Adrenal gland (tissue), 19 donors: ENCODE results near the gene FAM200C. TPM values are rescaled to one million over a fixed set of nuclear protein-coding genes. Genes with fewer than 3 reads are reported as not detected.

Experiments used
- DNase-seq, 7 donors: peaks; one replicate each; pipeline ENCODE4 v3.0.0-alpha.2; 2019 to 2020
- H3K27ac ChIP-seq, 5 donors: fragments of 200-600 bp; sonication (generic) in 4 of 5; 1 replicate in 3 of 5; 2 replicates in 2 of 5; pipeline versions ENCODE4 v1.5.1 to v1.8.0; 2016 to 2020; ENCODE audit warnings: mild to moderate bottlenecking in 1 of 5
- H3K27me3 ChIP-seq: fragments of 200-600 bp; 2 replicates; pipeline ENCODE4 v1.8.0; 2021
- H3K36me3 ChIP-seq, 2 donors: fragments of 200-600 bp; replicated peaks in 1 of 2; 1 replicate in 1 of 2; 2 replicates in 1 of 2; pipeline versions ENCODE4 v1.5.1 to v1.8.0; 2018 to 2022
- H3K4me1 ChIP-seq, 2 donors: fragments of 200-600 bp; replicated peaks in 1 of 2; 1 replicate in 1 of 2; 2 replicates in 1 of 2; pipeline versions ENCODE4 v1.5.1 to v1.8.0; 2018 to 2021
- H3K4me3 ChIP-seq, 4 donors: fragments of 200-600 bp; sonication (generic) in 3 of 4; one replicate each; pipeline ENCODE4 v1.5.1; 2016 to 2018
- H3K9me3 ChIP-seq, 3 donors: fragments of 200-600 bp; sonication (generic) in 1 of 3; replicated peaks in 1 of 3; 1 replicate in 2 of 3; 2 replicates in 1 of 3; pipeline versions ENCODE4 v1.5.1 to v1.8.0; 2016 to 2021
- POLR2A ChIP-seq, 2 donors: fragments of 450-650 bp; IDR thresholded peaks; one replicate each; pipeline ENCODE4 v1.6.1; 2017; ENCODE audit warnings: antibody characterized with exemption in 2 of 2, mild to moderate bottlenecking in 2 of 2, moderate library complexity in 1 of 2
- WGBS, 4 donors: extraction: QIAGEN DNeasy Blood & Tissue Kit in 2 of 4; methylation state at CpG; one replicate each; pipeline versions ENCODE4 v1.1.5 to v1.1.7; 2013 to 2017; 5-methylcytosine and 5-hydroxymethylcytosine counted together
- intact Hi-C, 2 donors: fragments of 100-400 bp; cut with DNase I; formaldehyde crosslinking; loops; one replicate each; pipeline versions ENCODE4 v1.14.1 to v1.15.0; 2022 to 2023
- long read RNA-seq, 10 donors: library from polyadenylated mRNA in 3 of 10; unstranded in 2 of 10; stranded (forward) in 1 of 10; transcript quantifications; one replicate each; pipeline ENCODE4 v2.0.0 and lab custom pipeline, GENCODE V29; 2021 to 2026
- polyA plus RNA-seq, 3 donors: library from polyadenylated mRNA; stranded (reverse); fragments of 200-250 nt in 2 of 3; fragments of 350-450 nt in 1 of 3; fragmentation: Illumina TruSeq in 1 of 3; extraction: RNeasy Lipid Tissue Mini Kit (QIAGEN cat#74804) in 1 of 3; gene quantifications; one replicate each; pipeline ENCODE4 v1.2.3, GENCODE V29; 2013 to 2014
- total RNA-seq, 9 donors: library from RNA; depleted of rRNA in 4 of 9; stranded (reverse); fragments of >200 nt in 4 of 9; fragments of 120-200 nt in 1 of 9; fragmentation: NEBNext Ultra II Directional in 1 of 9; extraction: Animal tissue kit (Norgen Biotek cat#: 25700) in 1 of 9; gene quantifications; one replicate each; pipeline versions ENCODE4 v1.1.0 to v1.2.4, GENCODE V29; 2013 to 2023
- TF ChIP-seq, protein P1 (sequence below), 6 experiments: fragments of 450-650 bp in 4 of 6; fragments of 200-600 bp in 2 of 6; sonication (generic) in 1 of 6; IDR thresholded peaks; 1 replicate in 5 of 6; 2 replicates in 1 of 6; pipeline versions ENCODE4 v1.5.1 to v1.8.0; 2016 to 2021; ENCODE audit warnings: antibody characterized with exemption in 6 of 6, mild to moderate bottlenecking in 2 of 6, moderate library complexity in 1 of 6
- donor health status: healthy with polysubstance abuse.
- donor health status: Bipolar disorder and iron deficiency.
- donor health status: DM: yes; HTN: yes; CAD: no.
- donor health status: DM: no; HTN: no; CAD: no.
- donor health status: DM: no; HTN: no; CAD: no.
- donor health status: DM: yes; HTN: yes; CAD: no.

FAM200C gene
- total RNA-seq (1 to 10 TPM in 8 of 9 donors, under 1 TPM in 1; 0.42 to 9.0 (median 5.1) TPM), polyA plus RNA-seq (1 to 10 TPM; 3.2 to 6.8 (median 6.2) TPM)
- long read RNA-seq, donor 1, partial matches to known transcripts = 0 of 3 reads
- long read RNA-seq, donor 1, other reads (novel, unspliced or antisense) = 0 of 3 reads
- long read RNA-seq, donor 2, partial matches to known transcripts = 0 of 2 reads
- long read RNA-seq, donor 2, other reads (novel, unspliced or antisense) = 0 of 2 reads
- long read RNA-seq, donor 3, transcript ZBED8-201 (2 exons, 2,851 nt) = major isoform, 5 of 5 reads
- long read RNA-seq, donor 3, partial matches to known transcripts = 0 of 5 reads
- long read RNA-seq, donor 3, other reads (novel, unspliced or antisense) = 0 of 5 reads
- long read RNA-seq, donor 4, partial matches to known transcripts = 0 of 3 reads
- long read RNA-seq, donor 4, other reads (novel, unspliced or antisense) = 0 of 3 reads
- long read RNA-seq, donor 5, transcript ZBED8-201 (2 exons, 2,851 nt) = major isoform, 18 of 21 reads
- long read RNA-seq, donor 5, partial matches to known transcripts = 0 of 21 reads
- long read RNA-seq, donor 5, other reads (novel, unspliced or antisense) = 0 of 21 reads
- long read RNA-seq, donor 6, partial matches to known transcripts = 0 of 7 reads
- long read RNA-seq, donor 6, other reads (novel, unspliced or antisense) = 4 of 7 reads
- long read RNA-seq, donor 7 = 0 reads
- long read RNA-seq, donor 8, partial matches to known transcripts = 0 of 2 reads
- long read RNA-seq, donor 8, other reads (novel, unspliced or antisense) = 0 of 2 reads
- long read RNA-seq, donor 9, partial matches to known transcripts = 0 of 1 reads
- long read RNA-seq, donor 9, other reads (novel, unspliced or antisense) = 0 of 1 reads
- long read RNA-seq, donor 10, partial matches to known transcripts = 6 of 9 reads
- long read RNA-seq, donor 10, other reads (novel, unspliced or antisense) = 0 of 9 reads

GRCh38 chr5:160399402-160400353 is at the start of gene FAM200C:
TSS of gene FAM200C (minus strand) at chr5:160400054. CDS start at chr5:160395490, 4,564 bp downstream.
- intact Hi-C loops = no loop called here
- peak within 1 kb of the TSS; percentile 51 to 82 (median 72) for H3K4me3 ChIP-seq
- no peaks in the 10 kb centered on the region for H3K9me3 ChIP-seq
- H3K27me3 ChIP-seq = no peaks in the 10 kb centered on the region
- 0 to 2% (median 1%) methylated on average over 16 to 41 of the region's 41 CpGs for WGBS, 4 donors
- TF ChIP-seq, protein P1, sequence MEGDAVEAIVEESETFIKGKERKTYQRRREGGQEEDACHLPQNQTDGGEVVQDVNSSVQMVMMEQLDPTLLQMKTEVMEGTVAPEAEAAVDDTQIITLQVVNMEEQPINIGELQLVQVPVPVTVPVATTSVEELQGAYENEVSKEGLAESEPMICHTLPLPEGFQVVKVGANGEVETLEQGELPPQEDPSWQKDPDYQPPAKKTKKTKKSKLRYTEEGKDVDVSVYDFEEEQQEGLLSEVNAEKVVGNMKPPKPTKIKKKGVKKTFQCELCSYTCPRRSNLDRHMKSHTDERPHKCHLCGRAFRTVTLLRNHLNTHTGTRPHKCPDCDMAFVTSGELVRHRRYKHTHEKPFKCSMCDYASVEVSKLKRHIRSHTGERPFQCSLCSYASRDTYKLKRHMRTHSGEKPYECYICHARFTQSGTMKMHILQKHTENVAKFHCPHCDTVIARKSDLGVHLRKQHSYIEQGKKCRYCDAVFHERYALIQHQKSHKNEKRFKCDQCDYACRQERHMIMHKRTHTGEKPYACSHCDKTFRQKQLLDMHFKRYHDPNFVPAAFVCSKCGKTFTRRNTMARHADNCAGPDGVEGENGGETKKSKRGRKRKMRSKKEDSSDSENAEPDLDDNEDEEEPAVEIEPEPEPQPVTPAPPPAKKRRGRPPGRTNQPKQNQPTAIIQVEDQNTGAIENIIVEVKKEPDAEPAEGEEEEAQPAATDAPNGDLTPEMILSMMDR (IDR thresholded peaks at IDR 0.05) = no peak
- peak; percentile 82 to 88 for TF ChIP-seq POLR2A (IDR thresholded peaks at IDR 0.05)
- H3K4me1 ChIP-seq = peaks cover 0 to 19% of the 10 kb centered on the region in 2 donors
- DNase-seq = peak; percentile 92 to 96 (median 93)
- H3K36me3 ChIP-seq = peaks cover 0 to 33% of the 10 kb centered on the region in 2 donors
- peak within 1 kb of the TSS; percentile 27 to 87 (median 79) for H3K27ac ChIP-seq

DNA sequence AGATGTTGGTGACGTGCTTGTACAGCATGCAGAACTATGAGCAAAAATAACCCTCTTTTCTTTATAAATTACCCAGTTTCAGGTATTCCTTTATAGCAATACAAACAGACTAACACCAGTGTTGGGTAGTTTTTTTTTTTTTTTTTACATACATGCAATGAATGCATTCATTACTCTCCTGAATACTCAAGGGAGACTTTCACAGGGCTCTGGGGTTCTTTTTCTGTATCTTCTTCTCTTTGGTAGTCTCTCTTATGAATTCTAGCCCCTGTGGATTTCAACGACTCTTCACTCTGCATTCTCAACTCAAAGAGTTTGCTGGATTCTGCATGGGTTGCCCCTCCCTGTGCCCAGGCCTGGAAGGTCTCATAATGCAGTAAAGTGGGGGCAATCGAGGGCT is 49.6 kb upstream of the FAM200C start:
- no peak overlapping the region for H3K4me3 ChIP-seq
- 73 to 87% (median 78%) methylated on average over 3 of the region's 3 CpGs for WGBS, 4 donors
- intact Hi-C loops = loop anchor here in 1 of 2 donors (10.0 kb wide), 1 partner anchor 55 kb away; no protein-coding TSS in a partner anchor
- no peak for DNase-seq
- no peaks in the 10 kb centered on the region for H3K9me3 ChIP-seq
- no peaks in the 10 kb centered on the region for H3K27me3 ChIP-seq
- no peak for TF ChIP-seq POLR2A (IDR thresholded peaks at IDR 0.05)
- TF ChIP-seq, protein P1 (IDR thresholded peaks at IDR 0.05) = no peak
- no peaks in the 10 kb centered on the region for H3K4me1 ChIP-seq
- H3K27ac ChIP-seq = no peak overlapping the region
- H3K36me3 ChIP-seq = no peaks in the 10 kb centered on the region

- Histone ChIP-seq H3K27me3 (no peaks in the 10 kb centered on the region), H3K27ac (no peak overlapping the region), H3K9me3 (no peaks in the 10 kb centered on the region), H3K36me3 (no peaks in the 10 kb centered on the region), H3K4me3 (no peak overlapping the region), H3K4me1 (no peaks in the 10 kb centered on the region)
- DNase-seq = no peak
- 70 to 86% (median 77%) methylated on average over 1 of the region's 1 CpG for WGBS, 4 donors
- TF ChIP-seq POLR2A (IDR thresholded peaks at IDR 0.05) = no peak
- TF ChIP-seq, protein P1 (IDR thresholded peaks at IDR 0.05) = no peak
- intact Hi-C loops = loop anchor here in 1 of 2 donors (10.0 kb wide), 1 partner anchor 56 kb away; no protein-coding TSS in a partner anchor
These were observed 49.0 kb upstream of the FAM200C start for GRCh38 chr5:160448886-160449285.
